Calu3 (cell line): ENCODE results near the gene C22orf15. TPM values are rescaled to one million over a fixed set of nuclear protein-coding genes. Genes with fewer than 3 reads are reported as not detected.

ENCODE experiments used
- BruUV-seq: library from RNA; stranded (reverse); fragments of 400-500 nt; replicated peaks from 2 replicates; lab custom pipeline; 2021; lab: Mats Ljungman, UMichigan
- CTCF ChIA-PET: fragments of 300-600 bp; sonication (Branson Sonifier 250); formaldehyde crosslinking; loops from one replicate; lab custom pipeline; 2022; ENCODE audit warnings: antibody characterized with exemption; lab: Charles Lee
- DNase-seq: peaks from one replicate; pipeline ENCODE4 v3.0.0; 2022
- H3K27ac Mint-ChIP-seq: one replicate; pipeline ENCODE4 v1.8.0; 2022; ENCODE audit warnings: mixed read lengths; ENCODE audit not compliant: unreplicated experiment
- H3K27me3 Mint-ChIP-seq: one replicate; pipeline ENCODE4 v1.8.0; 2022; ENCODE audit warnings: mixed read lengths; ENCODE audit not compliant: unreplicated experiment
- H3K36me3 Mint-ChIP-seq: one replicate; pipeline ENCODE4 v1.8.0; 2022; ENCODE audit warnings: mild to moderate bottlenecking, moderate library complexity, mixed read lengths; ENCODE audit not compliant: insufficient read depth, unreplicated experiment
- H3K4me1 Mint-ChIP-seq: one replicate; pipeline ENCODE4 v1.8.0; 2022; ENCODE audit warnings: mild to moderate bottlenecking, low read depth, mixed read lengths; ENCODE audit not compliant: unreplicated experiment
- H3K4me3 Mint-ChIP-seq: one replicate; pipeline ENCODE4 v1.8.0; 2022; ENCODE audit warnings: mild to moderate bottlenecking, low read depth, moderate library complexity, mixed read lengths; ENCODE audit not compliant: unreplicated experiment
- H3K9me3 Mint-ChIP-seq: one replicate; pipeline ENCODE4 v1.8.0; 2022; ENCODE audit warnings: low read depth, mixed read lengths; ENCODE audit not compliant: unreplicated experiment
- intact Hi-C: fragments of 100-400 bp; cut with micrococcal nuclease; formaldehyde crosslinking; loops from one replicate; pipeline ENCODE4 v1.10.0; 2022; ENCODE audit not compliant: unreplicated experiment
- total RNA-seq: library from RNA; stranded (reverse); gene quantifications from 2 replicates; pipeline ENCODE4 v1.2.3, GENCODE V29; 2022
- TF ChIP-seq, protein P1 (sequence below): fragments of 200-600 bp; IDR thresholded peaks from one replicate; pipeline ENCODE4 v1.8.0; 2022; ENCODE audit warnings: antibody characterized with exemption; ENCODE audit not compliant: unreplicated experiment

C22orf15 gene
- total RNA-seq, 1 experiment from 2014 or later, result not detected

DNA sequence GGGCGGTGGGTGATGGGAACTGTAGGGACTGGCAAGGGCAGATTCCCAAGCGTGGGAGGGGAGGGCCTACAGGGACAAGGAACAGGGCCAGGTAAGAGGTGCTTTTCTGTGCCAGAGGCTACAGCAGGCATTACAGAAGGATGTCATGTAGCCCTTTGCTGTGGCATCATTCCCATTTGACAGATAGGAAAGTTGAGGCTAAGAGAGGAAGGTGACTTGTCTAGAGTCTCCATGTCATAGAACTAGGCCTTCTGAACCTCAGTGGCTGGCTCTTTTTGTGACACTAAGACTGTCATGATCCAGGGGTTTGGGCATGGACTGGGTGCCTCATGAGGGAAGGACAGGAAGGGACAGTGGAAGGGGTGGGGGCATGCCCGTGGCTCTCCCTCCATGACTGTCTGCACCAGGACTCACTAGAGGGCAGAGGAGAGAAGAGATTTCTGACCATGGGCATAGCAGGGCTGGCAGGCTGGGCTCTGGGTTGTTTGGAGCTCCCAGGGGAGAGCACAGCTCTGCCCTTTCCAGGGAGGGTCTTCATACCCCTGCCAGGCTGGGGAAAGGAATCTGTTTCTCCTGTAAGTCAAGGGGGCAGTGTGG, 13.1 kb downstream of the C22orf15 start:
- no TSS peak for BruUV-seq
- TF ChIP-seq, protein P1, sequence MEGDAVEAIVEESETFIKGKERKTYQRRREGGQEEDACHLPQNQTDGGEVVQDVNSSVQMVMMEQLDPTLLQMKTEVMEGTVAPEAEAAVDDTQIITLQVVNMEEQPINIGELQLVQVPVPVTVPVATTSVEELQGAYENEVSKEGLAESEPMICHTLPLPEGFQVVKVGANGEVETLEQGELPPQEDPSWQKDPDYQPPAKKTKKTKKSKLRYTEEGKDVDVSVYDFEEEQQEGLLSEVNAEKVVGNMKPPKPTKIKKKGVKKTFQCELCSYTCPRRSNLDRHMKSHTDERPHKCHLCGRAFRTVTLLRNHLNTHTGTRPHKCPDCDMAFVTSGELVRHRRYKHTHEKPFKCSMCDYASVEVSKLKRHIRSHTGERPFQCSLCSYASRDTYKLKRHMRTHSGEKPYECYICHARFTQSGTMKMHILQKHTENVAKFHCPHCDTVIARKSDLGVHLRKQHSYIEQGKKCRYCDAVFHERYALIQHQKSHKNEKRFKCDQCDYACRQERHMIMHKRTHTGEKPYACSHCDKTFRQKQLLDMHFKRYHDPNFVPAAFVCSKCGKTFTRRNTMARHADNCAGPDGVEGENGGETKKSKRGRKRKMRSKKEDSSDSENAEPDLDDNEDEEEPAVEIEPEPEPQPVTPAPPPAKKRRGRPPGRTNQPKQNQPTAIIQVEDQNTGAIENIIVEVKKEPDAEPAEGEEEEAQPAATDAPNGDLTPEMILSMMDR, result no peak
- Mint-ChIP-seq H3K36me3 (peaks cover 4% of the 10 kb centered on the region), H3K9me3 (no peaks in the 10 kb centered on the region), H3K4me1 (peaks cover 28% of the 10 kb centered on the region), H3K27me3 (peaks cover 26% of the 10 kb centered on the region), H3K4me3 (no peak overlapping the region), H3K27ac (no peak overlapping the region)
- no peak for DNase-seq
- CTCF ChIA-PET, result interaction anchor here (0.6 to 0.8 kb wide), 3 partner anchors 10 to 71 kb away, joined by 3 to 4 read pairs (median 3); no protein-coding TSS in a partner anchor
- intact Hi-C loops, result no loop called here

DNA sequence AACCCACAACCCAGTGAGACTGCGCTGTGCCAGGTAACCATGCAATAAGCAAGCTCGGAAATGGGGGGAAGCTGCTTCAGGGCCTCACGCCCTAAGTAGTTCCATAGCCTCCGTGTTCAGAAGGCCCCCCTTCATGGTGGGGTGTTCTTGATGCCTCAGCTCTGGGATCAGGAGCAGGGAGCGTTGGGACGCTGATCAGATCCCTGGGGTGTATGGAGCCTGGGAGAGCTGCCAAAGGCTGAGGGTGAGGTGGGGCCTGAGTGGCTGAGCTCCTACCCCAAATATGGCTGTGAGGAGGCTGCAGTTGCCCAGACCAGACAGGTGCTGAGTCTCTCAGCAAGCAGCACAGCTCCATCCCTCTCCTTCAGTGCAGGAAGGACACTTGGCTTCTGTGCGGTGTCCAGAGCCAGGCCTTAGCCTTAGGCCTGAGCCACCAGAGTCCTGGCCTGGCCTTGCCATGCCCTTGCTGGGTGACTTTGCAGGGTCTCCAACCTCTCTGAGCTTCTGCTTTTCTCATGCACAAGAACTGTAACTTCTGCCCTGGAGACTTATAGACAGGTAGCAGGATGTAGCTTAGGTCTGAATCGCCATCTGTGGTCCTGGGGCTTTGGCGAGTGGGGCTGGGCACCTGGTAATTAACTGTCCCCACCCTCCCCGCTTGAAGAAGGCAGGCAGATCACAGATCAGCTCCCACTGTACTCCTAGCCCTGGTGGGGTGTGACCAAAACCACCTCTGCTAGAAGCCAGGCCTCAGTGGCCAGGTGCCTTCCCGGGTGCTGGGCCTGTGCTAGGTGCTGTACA, 15.2 kb downstream of the C22orf15 start:
- Mint-ChIP-seq H3K27ac (no peak overlapping the region), H3K36me3 (peaks cover 4% of the 10 kb centered on the region), H3K9me3 (no peaks in the 10 kb centered on the region), H3K4me1 (peaks cover 36% of the 10 kb centered on the region), H3K4me3 (no peak overlapping the region), H3K27me3 (peaks cover 22% of the 10 kb centered on the region)
- CTCF ChIA-PET, result no interaction called here
- no peak for DNase-seq
- intact Hi-C loops, result no loop called here
- TF ChIP-seq, protein P1, result no peak
- BruUV-seq, result no TSS peak

DNA sequence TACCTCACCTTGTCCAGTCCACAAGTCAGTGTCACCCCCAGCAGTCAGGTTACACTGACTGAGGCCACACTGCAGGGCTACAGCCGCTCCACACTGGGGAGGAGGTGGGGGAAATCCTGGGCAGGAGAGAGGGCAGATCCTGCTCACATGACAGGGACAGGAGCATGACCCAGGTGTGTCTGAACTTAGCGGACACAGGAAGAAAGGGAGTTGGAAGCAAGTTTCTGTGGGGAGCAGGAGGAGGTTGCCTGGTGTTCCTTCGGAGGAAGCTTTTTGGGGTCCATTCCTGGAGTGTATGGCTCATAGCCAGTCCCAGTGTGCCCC, 15.7 kb downstream of the C22orf15 start:
- no peaks in the 10 kb centered on the region for H3K9me3 Mint-ChIP-seq
- CTCF ChIA-PET, result no interaction called here
- H3K4me1 Mint-ChIP-seq, result peaks cover 30% of the 10 kb centered on the region
- BruUV-seq, result no TSS peak
- H3K4me3 Mint-ChIP-seq, result no peak overlapping the region
- H3K27me3 Mint-ChIP-seq, result peaks cover 16% of the 10 kb centered on the region
- no peak for DNase-seq
- no peak overlapping the region for H3K27ac Mint-ChIP-seq
- intact Hi-C loops, result no loop called here
- TF ChIP-seq, protein P1, result no peak
- H3K36me3 Mint-ChIP-seq, result peaks cover 4% of the 10 kb centered on the region

DNA sequence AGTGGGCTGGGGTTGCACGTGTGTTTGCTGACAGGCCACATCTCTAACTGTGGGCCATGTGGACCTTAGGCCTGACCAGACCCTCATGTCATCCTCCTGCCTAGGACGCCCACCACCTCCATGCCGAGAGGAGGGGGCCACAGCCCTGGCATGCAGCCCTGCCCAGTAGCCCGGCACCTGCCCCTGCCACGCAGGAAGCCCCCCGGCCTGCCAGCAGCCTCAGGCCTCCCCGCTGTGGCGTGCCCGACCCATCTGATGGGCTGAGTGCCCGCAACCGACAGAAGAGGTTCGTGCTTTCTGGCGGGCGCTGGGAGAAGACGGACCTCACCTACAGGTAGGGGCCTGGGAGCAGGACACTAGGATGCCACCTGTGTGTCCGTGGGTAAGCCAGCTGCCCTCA, 16.3 kb downstream of the C22orf15 start:
- Mint-ChIP-seq H3K27me3 (peaks cover 11% of the 10 kb centered on the region), H3K4me1 (peaks cover 30% of the 10 kb centered on the region), H3K9me3 (no peaks in the 10 kb centered on the region), H3K36me3 (peaks cover 4% of the 10 kb centered on the region), H3K27ac (no peak overlapping the region), H3K4me3 (no peak overlapping the region)
- intact Hi-C loops, result no loop called here
- no peak for DNase-seq
- TF ChIP-seq, protein P1, result no peak
- BruUV-seq, result no TSS peak
- CTCF ChIA-PET, result no interaction called here
